NCI-H2227 (cell line): ENCODE measurements around the gene C1orf35.

Experiments
- DNase-seq: peaks from one replicate; lab custom pipeline; 2025; ENCODE audit not compliant: unreplicated experiment; lab: John Stamatoyannopoulos, UW

Gene C1orf35

DNA sequence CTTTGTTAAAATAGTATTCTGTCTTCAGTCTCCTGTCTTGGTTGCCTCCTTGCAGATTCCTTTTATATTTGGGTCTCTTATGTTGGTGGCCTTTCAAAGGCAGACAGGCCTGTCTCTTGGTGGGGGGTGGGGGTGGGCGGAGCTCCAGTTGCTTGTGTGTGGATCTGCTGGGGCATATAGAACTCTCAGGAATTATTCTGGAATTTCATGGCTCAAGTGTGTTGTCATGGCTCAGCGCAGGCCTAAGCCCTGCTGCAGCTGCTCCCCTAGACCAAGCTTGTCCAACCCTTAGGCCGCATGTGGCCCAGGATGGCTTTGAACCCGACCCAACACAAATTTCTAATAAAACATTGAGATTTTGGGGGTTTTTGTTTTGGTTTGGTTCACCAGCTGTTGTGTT, 8.0 kb downstream of the C1orf35 start:
- no peak for DNase-seq

DNA sequence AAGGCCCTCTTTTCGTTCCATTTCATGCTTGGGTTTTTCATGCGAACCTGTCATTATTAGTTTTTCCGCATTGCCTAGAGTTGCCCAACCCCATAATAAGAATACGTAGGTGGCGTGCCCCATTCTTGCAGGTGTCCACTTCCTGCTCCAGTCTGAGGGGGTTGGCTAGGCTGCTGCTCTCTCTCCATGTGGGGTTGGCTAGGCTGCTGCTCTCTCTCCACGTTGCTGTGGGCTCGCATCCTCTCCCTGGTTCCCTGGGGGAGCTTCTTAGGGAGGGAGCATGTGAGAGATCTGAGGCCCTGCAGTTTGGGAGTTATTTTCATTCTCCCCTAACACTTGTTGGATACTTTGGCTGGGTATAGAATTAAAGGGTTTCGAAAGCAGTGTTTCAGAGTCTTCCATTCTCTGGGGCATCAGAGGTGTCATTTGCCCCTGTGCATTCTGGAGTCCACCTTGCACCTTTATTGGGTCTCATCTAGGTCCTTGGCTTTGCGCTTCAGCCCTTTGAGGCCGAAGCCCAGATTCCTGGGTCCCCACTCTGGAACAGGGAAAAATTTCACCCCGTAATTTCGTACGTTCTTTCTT, 8.6 kb downstream of the C1orf35 start:
- no peak for DNase-seq

DNA sequence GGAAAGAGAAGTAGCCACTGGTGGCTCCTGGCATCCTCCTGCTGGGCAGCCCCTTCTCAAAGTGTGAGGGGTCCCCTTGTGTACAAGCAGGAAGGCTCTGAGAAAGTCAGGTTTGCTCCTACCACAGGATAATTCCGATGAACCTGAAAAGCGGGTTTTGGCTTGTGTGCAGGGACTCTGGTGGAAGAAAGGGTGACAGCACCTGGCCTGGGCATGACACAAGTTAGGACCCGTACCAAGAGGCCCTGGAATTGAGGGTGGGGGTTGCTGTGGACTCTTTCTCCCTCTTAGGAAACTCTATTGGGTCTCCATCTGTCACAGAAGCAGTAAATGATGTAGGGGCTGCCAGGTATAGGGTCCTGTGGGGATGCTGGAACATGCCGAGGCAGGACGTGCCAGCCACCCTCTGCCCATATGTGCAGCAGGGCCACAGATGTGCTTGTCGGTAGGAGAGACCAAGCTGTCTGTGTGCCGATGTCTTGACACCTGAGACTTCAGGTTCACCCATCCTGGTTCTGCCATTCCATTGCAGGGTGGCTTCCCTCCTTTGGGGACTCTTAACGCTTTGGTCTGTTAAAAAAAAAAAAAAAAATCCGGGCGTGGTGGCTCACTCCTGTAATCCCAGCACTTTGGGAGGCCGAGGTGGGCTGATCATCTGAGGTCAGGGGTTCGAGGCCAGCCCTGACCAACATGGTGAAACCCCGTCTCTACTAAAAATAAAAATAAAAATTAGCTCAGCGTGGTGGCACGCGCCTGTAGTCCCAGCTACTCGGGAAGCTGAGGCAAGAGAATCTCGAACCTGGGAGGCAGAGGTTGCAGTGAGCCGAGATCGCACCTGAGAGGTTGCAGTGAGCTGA, 9.8 kb downstream of the C1orf35 start:
- no peak for DNase-seq

DNA sequence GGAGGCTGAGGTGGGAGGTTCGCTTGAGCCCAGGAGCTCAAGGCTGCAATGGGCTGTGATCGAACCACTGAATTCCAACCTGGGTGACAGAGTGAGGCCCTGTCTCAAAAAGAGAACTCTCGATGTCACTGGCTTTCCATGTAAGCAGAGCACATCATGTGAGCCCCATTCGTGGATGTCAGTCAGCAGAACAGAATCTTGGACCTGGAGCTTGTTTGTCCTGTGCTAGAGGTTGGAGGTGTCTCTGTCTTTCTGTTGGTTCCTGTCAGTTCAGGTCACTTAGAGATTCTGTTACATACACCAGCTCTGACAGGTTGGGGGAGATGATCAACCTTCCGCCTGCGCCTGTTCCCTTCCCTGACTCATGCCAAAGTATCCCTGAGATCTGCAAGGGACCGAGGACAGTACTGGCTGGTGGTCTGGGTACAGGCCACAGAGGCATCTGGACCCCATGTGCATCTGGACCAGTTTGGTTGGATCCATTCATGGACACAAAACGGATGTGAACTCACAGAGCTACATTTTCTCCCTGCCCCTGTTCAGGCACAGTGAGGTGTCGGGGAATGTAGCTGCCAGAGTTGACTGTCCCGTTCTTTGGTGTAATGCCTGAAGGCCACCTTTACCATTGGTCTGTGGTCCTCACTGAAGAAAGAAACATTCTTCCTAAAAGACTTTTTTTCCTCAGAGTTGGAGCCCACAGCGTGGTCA, 10.6 kb downstream of the C1orf35 start:
- no peak for DNase-seq

- DNase-seq = no peak
These were observed 12.0 kb downstream of the C1orf35 start for GRCh38 chr1:228091084-228091483.

DNA sequence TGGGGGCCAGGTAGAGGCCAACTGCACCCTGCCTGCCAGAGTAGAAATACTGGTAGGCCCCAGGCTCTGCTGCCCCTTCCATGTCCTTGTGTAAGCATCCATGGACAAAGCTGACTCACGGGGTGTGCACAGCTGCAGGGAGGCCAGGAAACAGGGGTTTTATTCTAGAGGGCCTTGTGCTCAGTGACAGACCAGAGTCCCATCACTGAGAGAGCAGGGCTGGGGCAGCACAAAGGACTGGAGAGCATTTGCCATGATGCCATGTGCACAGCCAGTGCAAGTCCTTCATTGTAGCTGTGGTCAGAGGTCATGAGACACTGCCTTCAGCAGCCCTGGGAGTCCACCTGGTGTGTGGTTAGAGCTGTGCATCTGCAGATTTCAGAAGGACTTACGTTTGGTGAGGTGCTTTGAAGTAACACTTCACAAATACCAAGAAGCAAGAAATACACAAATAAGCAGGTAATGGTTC, 12.5 kb downstream of the C1orf35 start:
- no peak for DNase-seq

- no peak for DNase-seq
These were observed 13.4 kb downstream of the C1orf35 start for GRCh38 chr1:228089519-228090380.

GRCh38 chr1:228088586-228089498, 14.3 kb downstream of the C1orf35 start:
- DNase-seq = no peak

DNA sequence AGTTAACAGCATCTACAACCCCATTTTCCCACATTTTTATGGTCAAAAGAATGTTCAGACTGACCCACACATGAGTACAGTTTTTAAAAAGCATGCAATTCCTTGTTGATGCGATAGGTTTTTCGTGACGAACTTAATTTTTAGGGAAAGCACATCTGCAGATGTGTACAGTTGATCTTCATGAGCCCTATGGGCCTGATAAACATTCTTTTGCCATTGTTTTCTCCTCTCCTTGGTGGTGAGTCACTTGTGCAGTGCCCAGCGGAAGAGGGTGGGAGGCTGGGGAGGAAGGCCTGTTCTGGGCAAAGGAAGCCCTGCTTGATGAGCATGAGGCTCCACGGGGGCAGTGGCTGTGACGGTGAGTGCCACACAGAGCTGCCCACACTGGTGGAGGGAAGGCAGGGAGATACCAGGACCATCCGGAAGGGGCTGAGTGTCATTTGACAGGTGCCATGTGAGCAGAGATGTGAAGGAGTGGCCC, 15.3 kb downstream of the C1orf35 start:
- no peak for DNase-seq

GRCh38 chr1:228085287-228085951, 17.7 kb downstream of the C1orf35 start:
- DNase-seq = no peak

DNA sequence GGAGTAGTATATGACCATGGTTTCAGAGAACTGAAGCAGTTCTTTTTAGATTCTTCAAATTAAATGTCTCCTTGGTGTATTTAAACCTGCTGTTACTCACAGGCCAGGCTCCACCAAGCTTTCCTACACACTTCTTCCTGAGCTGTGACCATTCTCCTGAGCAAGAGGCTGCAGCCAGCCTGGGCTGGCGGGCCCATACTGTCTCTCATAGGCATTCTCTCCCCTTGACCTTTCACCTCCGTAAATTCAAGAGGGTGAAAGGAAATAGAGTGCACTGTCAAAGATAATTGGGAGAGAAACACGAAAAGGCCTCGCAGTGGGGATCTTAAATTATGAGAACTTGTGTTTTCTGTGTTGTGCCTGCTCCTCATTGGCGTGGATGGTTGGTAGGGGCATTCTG, 18.3 kb downstream of the C1orf35 start:
- DNase-seq = peak; percentile 64

GRCh38 chr1:228084325-228084724, 18.8 kb downstream of the C1orf35 start:
- DNase-seq = no peak

GRCh38 chr1:228083871-228084278, 19.2 kb downstream of the C1orf35 start:
- peak; percentile 47 for DNase-seq

DNA sequence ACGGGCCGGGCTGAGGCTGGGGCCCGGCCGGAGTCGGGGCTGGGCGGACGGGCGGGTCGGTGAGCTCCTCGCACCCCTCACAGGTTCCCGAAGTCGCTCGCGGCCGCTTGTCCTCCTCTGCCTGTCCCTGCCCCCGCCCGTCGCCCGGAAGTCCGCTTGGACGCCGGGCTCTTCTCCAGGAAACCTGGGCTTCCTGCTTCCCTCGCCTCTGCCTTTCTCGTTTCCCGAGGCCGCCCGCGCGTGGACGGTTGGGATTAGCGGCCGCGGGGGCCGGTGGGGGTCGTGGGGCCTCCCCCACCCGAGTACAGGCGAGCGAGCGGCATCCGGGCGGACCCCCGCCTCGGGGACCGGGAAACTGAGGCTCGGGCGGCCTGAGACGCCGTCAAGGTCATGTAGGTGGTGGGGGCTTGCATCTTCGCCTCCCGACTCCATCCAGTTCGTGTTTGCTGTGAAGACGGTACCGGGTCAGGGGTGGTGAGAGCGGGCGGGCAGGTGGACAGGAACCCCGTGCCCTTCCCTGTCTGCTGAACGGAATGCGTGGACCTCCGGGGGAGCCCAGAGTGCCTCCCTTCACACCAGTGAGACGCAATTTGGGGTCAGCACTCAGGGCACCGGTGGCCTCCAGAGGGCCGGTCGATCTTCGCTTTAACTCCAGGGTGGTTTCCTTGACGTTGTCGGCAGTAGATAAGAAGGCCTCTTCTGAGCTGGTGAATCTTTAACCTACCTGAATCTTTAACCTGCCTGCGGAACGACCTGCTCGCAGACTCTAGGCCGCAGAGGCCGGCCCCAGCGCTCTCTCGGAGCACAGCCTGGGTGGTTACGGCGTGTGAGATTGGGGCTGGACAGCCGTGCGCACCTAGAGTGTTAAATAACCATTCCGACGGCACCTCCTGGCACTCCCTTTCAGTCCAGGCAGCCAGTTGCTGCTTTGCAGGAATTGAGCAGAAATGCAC, 19.9 kb downstream of the C1orf35 start:
- DNase-seq = peak; percentile 54

GRCh38 chr1:228082214-228082917, 20.8 kb downstream of the C1orf35 start, which contains the start of gene ARF1:
ARF1 (plus strand) TSS chr1:228082708; CDS start chr1:228097115, 14,407 bp downstream.
- peak; percentile 98 for DNase-seq

DNA sequence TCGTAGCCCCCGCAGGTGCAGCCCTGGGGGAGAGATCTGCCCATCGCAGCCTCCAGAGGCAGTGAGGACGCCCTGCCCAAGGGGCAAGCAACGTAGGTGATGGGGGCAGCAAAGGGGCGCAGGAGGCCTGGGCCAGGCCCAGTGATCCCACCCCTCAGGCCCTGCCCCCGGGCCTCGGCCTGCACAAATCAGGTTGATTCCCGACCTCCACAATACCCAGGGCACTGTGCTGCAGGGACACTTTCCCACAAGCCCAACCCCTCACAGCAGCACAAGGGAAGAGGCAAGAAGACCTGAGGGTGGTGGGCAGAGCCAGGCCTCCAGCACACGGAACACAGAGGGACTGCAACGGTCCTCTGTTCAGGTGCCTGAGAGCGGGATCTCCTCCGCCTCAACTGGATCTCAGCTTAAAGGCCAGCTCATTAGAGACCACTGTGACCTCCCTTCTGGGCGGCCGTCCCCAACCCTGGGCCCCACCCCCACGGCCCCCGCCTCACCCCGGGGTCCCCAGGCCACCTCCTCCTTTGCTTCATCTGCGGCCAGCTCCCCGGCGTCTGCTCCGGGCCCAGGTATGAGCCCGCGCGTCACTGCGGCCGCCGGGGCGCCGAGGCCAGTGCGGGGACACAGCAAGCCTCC, 21.4 kb downstream of the C1orf35 start:
- peak; percentile 32 for DNase-seq

- no peak for DNase-seq
These were observed 22.0 kb downstream of the C1orf35 start for GRCh38 chr1:228081144-228081543.
